Spleen (tissue), 11 donors: ENCODE data around the gene MFNG. TPM values are rescaled to one million over a fixed set of nuclear protein-coding genes. Genes with fewer than 3 reads are reported as not detected.

Experiments
- DNase-seq: peaks from one replicate; pipeline ENCODE4 v3.0.0-alpha.2; 2020
- H3K27ac ChIP-seq, 8 donors: fragments of 200-600 bp; sonication (generic) in 7 of 8; 1 replicate in 4 of 8; 2 replicates in 4 of 8; pipeline versions ENCODE4 v1.5.0 to v1.8.0; 2016 to 2021; ENCODE audit warnings: inconsistent platforms in 4 of 8, mild to moderate bottlenecking in 4 of 8, moderate library complexity in 1 of 8
- H3K27me3 ChIP-seq, 7 donors: fragments of 200-600 bp; sonication (generic) in 6 of 7; replicated peaks in 1 of 7; 1 replicate in 4 of 7; 2 replicates in 3 of 7; pipeline versions ENCODE4 v1.5.0 to v1.8.0; 2016 to 2021; ENCODE audit warnings: inconsistent platforms in 3 of 7, mild to moderate bottlenecking in 1 of 7
- H3K36me3 ChIP-seq, 6 donors: fragments of 200-600 bp; sonication (generic) in 5 of 6; 1 replicate in 4 of 6; 2 replicates in 2 of 6; pipeline versions ENCODE4 v1.5.0 to v1.8.0; 2016 to 2021; ENCODE audit warnings: inconsistent platforms in 2 of 6
- H3K4me1 ChIP-seq, 6 donors: fragments of 200-600 bp; sonication (generic) in 5 of 6; 1 replicate in 3 of 6; 2 replicates in 3 of 6; pipeline versions ENCODE4 v1.5.0 to v1.8.0; 2016 to 2021; ENCODE audit warnings: inconsistent platforms in 3 of 6
- H3K4me3 ChIP-seq, 8 donors: fragments of 200-600 bp; sonication (generic) in 7 of 8; 1 replicate in 4 of 8; 2 replicates in 4 of 8; pipeline versions ENCODE4 v1.5.0 to v1.8.0; 2016 to 2021; ENCODE audit warnings: inconsistent platforms in 4 of 8, mild to moderate bottlenecking in 4 of 8, moderate library complexity in 2 of 8
- H3K9me3 ChIP-seq, 8 donors: fragments of 200-600 bp; sonication (generic) in 7 of 8; 1 replicate in 4 of 8; 2 replicates in 4 of 8; pipeline versions ENCODE4 v1.5.0 to v1.8.0; 2016 to 2021; ENCODE audit warnings: inconsistent platforms in 4 of 8
- POLR2A ChIP-seq, 3 donors: fragments of 450-650 bp; IDR thresholded peaks; one replicate each; pipeline ENCODE4 v1.5.1; 2017; ENCODE audit warnings: antibody characterized with exemption in 3 of 3, mild to moderate bottlenecking in 1 of 3
- POLR2AphosphoS5 ChIP-seq, 3 donors: sonication (generic); formaldehyde crosslinking; IDR thresholded peaks; one replicate each; pipeline ENCODE4 v1.5.1; 2017; ENCODE audit warnings: antibody characterized with exemption in 3 of 3
- WGBS, 5 donors: extraction: QIAGEN DNeasy Blood & Tissue Kit in 3 of 5; methylation state at CpG; one replicate each; pipeline versions ENCODE4 v1.1.5 to v1.1.7; 2013 to 2018; 5-methylcytosine and 5-hydroxymethylcytosine counted together
- intact Hi-C: fragments of 100-400 bp; cut with DNase I; formaldehyde crosslinking; loops from one replicate; pipeline ENCODE4 v1.15.0; 2023; ENCODE audit warnings: low total_unique reads
- polyA plus RNA-seq, 3 donors: library from polyadenylated mRNA; stranded (reverse); fragments of 200-250 nt; gene quantifications; one replicate each; pipeline ENCODE4 v1.2.1, GENCODE V29; 2013
- total RNA-seq, 7 donors: library from RNA; depleted of rRNA in 3 of 7; stranded (reverse); fragments of >200 nt in 3 of 7; fragmentation: NEBNext Ultra II Directional in 4 of 7; extraction: Animal tissue kit (Norgen Biotek cat#: 25700) in 4 of 7; gene quantifications; one replicate each; pipeline versions ENCODE4 v1.1.0 to v1.2.1, GENCODE V29; 2016 to 2021
- TF ChIP-seq, protein P1 (sequence below), 11 experiments: fragments of 200-600 bp in 7 of 11; fragments of 450-650 bp in 4 of 11; sonication (generic) in 4 of 11; IDR thresholded peaks in 8 of 11; conservative IDR thresholded peaks in 3 of 11; 1 replicate in 7 of 11; 2 replicates in 4 of 11; pipeline versions ENCODE4 v1.4.0 to v1.8.0; 2016 to 2021; ENCODE audit warnings: antibody characterized with exemption in 11 of 11, inconsistent platforms in 4 of 11, mild to moderate bottlenecking in 1 of 11
- donor health status: healthy with polysubstance abuse.
- donor health status: DM: no; HTN: no; CAD: no; lungs with moderate emphysema.
- donor health status: DM: no; HTN: no; CAD: no.
- donor health status: Bipolar disorder and iron deficiency.
- donor health status: healthy.
- donor health status: DM: no; HTN: no; CAD: no.
- donor health status: DM: yes; HTN: yes; CAD: no.

The MFNG gene
- total and polyA plus RNA-seq, 10 donors, result 38.7 to 138 (median 96.6) TPM

GRCh38 chr22:37421468-37421877, 64.7 kb downstream of the MFNG start:
- Histone ChIP-seq H3K36me3 (no peaks in the 10 kb centered on the region), H3K4me1 (peaks cover 0 to 32% (median 17%) of the 10 kb centered on the region in 6 donors), H3K27ac (no peak overlapping the region), H3K27me3 (peaks cover 0 to 94% (median 45%) of the 10 kb centered on the region in 7 donors), H3K9me3 (no peaks in the 10 kb centered on the region), H3K4me3 (no peak overlapping the region)
- WGBS, 5 donors, result 80 to 87% (median 84%) methylated on average over 9 of the region's 9 CpGs
- no peak for TF ChIP-seq POLR2A (IDR thresholded peaks at IDR 0.05)
- TF ChIP-seq POLR2AphosphoS5 (IDR thresholded peaks at IDR 0.05), result no peak
- DNase-seq, result no peak
- intact Hi-C loops, result loop anchor here (10.0 kb wide), 2 partner anchors 87 to 157 kb away; no protein-coding TSS in a partner anchor

- no peak for DNase-seq
- H3K4me3 ChIP-seq, result peak overlapping the region in 3 of 8 donors; percentile 23 to 65 (median 23)
- H3K27ac ChIP-seq, result no peak overlapping the region
- H3K27me3 ChIP-seq, result peaks cover 0 to 94% (median 42%) of the 10 kb centered on the region in 7 donors
- peaks cover 0 to 32% (median 16%) of the 10 kb centered on the region in 6 donors for H3K4me1 ChIP-seq
- intact Hi-C loops, result loop anchor here (10.0 kb wide), 2 partner anchors 86 to 156 kb away; no protein-coding TSS in a partner anchor
- no peaks in the 10 kb centered on the region for H3K36me3 ChIP-seq
- no peaks in the 10 kb centered on the region for H3K9me3 ChIP-seq
- TF ChIP-seq, protein P1, sequence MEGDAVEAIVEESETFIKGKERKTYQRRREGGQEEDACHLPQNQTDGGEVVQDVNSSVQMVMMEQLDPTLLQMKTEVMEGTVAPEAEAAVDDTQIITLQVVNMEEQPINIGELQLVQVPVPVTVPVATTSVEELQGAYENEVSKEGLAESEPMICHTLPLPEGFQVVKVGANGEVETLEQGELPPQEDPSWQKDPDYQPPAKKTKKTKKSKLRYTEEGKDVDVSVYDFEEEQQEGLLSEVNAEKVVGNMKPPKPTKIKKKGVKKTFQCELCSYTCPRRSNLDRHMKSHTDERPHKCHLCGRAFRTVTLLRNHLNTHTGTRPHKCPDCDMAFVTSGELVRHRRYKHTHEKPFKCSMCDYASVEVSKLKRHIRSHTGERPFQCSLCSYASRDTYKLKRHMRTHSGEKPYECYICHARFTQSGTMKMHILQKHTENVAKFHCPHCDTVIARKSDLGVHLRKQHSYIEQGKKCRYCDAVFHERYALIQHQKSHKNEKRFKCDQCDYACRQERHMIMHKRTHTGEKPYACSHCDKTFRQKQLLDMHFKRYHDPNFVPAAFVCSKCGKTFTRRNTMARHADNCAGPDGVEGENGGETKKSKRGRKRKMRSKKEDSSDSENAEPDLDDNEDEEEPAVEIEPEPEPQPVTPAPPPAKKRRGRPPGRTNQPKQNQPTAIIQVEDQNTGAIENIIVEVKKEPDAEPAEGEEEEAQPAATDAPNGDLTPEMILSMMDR (IDR thresholded peaks at IDR 0.05 in 8 of 11, conservative IDR thresholded peaks at IDR 0.05 in 3 of 11), result no peak
- no peak for TF ChIP-seq POLR2A (IDR thresholded peaks at IDR 0.05)
- no peak for TF ChIP-seq POLR2AphosphoS5 (IDR thresholded peaks at IDR 0.05)
- 31 to 48% (median 44%) methylated on average over 16 to 18 of the region's 18 CpGs for WGBS, 5 donors
Measured at GRCh38 chr22:37420686-37421467, 65.3 kb downstream of the MFNG start.

DNA sequence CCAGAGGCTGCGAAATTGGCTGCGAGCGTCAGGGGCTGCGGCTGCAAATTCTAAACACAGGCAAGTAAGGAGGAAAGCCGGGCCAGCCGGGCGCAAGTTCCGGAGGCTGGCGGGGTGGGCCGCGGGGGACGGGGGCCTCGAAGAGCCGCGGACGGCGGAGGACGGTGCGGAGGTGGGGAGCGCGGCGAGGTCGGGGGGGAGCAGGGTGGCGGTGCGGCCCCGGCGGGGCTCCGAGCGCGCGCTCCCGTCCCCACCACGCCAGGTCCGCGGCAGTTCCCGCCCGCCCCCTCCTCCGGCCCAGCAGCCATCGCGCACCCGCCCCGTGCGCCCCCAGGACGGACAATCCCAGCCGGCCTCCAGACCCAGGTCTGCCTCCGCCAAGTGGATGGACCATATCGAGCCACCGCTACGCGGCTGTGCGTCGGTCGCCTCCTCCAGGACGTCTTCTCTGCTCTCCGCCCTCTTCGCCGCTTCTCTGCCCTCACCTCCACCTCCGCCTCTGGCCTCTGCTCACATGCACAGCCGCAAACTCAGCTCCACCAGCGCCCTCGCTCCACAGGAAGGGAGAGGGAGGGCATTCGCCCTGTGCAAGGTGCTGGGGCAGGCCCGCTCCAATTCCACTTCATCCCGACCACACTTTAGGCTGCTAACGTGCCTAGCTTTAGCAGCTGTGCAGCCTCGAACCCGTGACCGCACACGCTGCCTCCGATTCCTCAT, 66.1 kb downstream of the MFNG start:
- 1 to 2% (median 2%) methylated on average over 14 to 70 of the region's 70 CpGs for WGBS, 5 donors
- TF ChIP-seq POLR2AphosphoS5 (IDR thresholded peaks at IDR 0.05), result no peak
- TF ChIP-seq, protein P1 (IDR thresholded peaks at IDR 0.05 in 8 of 11, conservative IDR thresholded peaks at IDR 0.05 in 3 of 11), result no peak
- no peak for TF ChIP-seq POLR2A (IDR thresholded peaks at IDR 0.05)
- H3K4me3 ChIP-seq, result peak overlapping the region in 7 of 8 donors; percentile 23 to 65 (median 25)
- H3K36me3 ChIP-seq, result no peaks in the 10 kb centered on the region
- no peak for DNase-seq
- H3K9me3 ChIP-seq, result no peaks in the 10 kb centered on the region
- intact Hi-C loops, result loop anchor here (10.0 kb wide), 2 partner anchors 85 to 155 kb away; no protein-coding TSS in a partner anchor
- H3K27me3 ChIP-seq, result peaks cover 0 to 94% (median 41%) of the 10 kb centered on the region in 7 donors
- no peak overlapping the region for H3K27ac ChIP-seq
- peaks cover 0 to 32% (median 16%) of the 10 kb centered on the region in 6 donors for H3K4me1 ChIP-seq

DNA sequence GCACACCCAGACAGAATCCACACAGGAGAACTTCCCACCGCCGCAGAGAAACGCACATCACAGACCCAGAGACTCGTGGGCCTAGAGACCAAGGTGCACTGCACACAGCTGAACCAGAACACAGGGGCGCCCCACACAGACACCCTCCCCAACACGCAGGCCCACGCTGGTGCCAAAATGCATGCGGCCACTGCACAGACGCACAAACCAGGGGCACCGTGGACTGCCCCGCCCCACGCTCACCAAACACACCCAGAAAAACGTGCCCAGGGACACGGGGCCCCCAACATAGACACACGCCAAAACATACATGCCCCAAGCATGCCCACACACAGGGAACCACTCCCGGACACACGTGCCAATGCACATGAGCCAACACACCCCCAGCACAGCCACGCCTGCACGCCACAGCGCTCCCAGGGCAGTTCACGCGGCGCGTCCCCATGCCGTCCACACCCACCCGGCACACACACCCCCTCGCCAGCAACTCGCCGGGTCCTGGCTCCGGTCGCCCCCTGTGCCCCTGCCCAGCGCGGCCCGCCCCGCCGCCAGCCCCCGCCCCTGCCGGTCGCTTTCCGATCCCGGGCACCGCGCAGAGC, 66.7 kb downstream of the MFNG start:
- intact Hi-C loops, result no loop called here
- H3K27me3 ChIP-seq, result peaks cover 0 to 94% (median 43%) of the 10 kb centered on the region in 7 donors
- TF ChIP-seq, protein P1 (IDR thresholded peaks at IDR 0.05 in 8 of 11, conservative IDR thresholded peaks at IDR 0.05 in 3 of 11), result no peak
- TF ChIP-seq POLR2A (IDR thresholded peaks at IDR 0.05) (no peak), POLR2AphosphoS5 (IDR thresholded peaks at IDR 0.05) (no peak)

More for the DNA sequence above, 66.7 kb downstream of the MFNG start:
- H3K4me3 ChIP-seq, result peak overlapping the region in 7 of 8 donors; percentile 23 to 65 (median 25)
- 6 to 34% (median 24%) methylated on average over 19 to 43 of the region's 43 CpGs for WGBS, 5 donors
- no peak overlapping the region for H3K27ac ChIP-seq
- no peaks in the 10 kb centered on the region for H3K36me3 ChIP-seq
- DNase-seq, result no peak
- H3K9me3 ChIP-seq, result no peaks in the 10 kb centered on the region
- H3K4me1 ChIP-seq, result peaks cover 0 to 32% (median 16%) of the 10 kb centered on the region in 6 donors
